GM18526 (cell line): ENCODE measurements around the gene KANSL1.

Experiments
- POLR2A ChIP-seq: IDR thresholded peaks from 3 replicates; pipeline ENCODE4 v1.6.1; 2011; ENCODE audit not compliant: insufficient read length; ENCODE audit errors: extremely low read depth

Gene KANSL1

GRCh38 chr17:45998987-45999899 is 194.0 kb downstream of the KANSL1 start, which contains the start of gene STH:
Gene STH (plus strand): TSS chr17:45999250. CDS start chr17:45999280, 30 bp downstream.
- TF ChIP-seq POLR2A: no peak

- TF ChIP-seq POLR2A: no peak
These were observed 195.6 kb downstream of the KANSL1 start for GRCh38 chr17:45997624-45998023.

DNA sequence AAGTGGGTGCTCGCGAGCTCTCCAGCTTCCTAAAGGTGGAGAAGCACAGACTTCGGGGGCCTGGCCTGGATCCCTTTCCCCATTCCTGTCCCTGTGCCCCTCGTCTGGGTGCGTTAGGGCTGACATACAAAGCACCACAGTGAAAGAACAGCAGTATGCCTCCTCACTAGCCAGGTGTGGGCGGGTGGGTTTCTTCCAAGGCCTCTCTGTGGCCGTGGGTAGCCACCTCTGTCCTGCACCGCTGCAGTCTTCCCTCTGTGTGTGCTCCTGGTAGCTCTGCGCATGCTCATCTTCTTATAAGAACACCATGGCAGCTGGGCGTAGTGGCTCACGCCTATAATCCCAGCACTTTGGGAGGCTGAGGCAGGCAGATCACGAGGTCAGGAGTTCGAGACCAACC is 196.1 kb downstream of the KANSL1 start:
- no peak for TF ChIP-seq POLR2A

- no peak for TF ChIP-seq POLR2A
These were observed 196.8 kb downstream of the KANSL1 start for GRCh38 chr17:45996282-45996937.

- TF ChIP-seq POLR2A: no peak
These were observed 197.5 kb downstream of the KANSL1 start for GRCh38 chr17:45995627-45996270.

- TF ChIP-seq POLR2A: no peak
These were observed 198.2 kb downstream of the KANSL1 start for GRCh38 chr17:45994987-45995386.

DNA sequence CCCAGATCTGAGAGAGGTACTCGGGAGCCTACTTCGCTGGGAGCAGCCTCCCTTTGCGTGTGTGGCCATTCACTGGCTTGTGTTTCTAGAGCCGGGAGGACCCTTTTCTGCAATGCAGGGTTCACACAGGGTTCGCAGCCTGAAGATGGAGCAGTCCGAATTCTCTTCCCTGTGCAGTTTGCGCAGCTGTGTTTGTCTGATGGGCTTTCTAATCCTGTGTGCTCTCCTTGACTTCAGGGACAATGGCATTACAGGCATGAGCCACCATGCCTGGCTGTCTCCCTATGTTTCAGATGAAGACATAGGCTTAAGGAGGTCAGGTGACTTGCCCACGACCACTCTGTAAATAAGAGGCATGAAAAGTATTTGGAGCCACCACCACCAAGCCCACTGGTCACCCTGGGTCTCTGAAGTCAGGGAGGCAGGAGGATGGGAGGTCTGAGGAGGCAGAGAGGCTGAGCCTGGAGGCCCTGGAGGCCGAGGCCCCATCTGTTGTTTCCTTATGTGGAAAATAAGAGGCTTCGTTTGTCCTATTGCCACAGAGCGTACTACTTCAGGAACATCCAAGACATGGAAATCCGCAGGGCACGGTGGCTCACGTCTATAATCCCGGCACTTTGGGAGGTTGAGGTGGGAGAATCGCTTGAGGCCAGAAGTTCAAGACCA is 199.1 kb downstream of the KANSL1 start:
- no peak for TF ChIP-seq POLR2A

DNA sequence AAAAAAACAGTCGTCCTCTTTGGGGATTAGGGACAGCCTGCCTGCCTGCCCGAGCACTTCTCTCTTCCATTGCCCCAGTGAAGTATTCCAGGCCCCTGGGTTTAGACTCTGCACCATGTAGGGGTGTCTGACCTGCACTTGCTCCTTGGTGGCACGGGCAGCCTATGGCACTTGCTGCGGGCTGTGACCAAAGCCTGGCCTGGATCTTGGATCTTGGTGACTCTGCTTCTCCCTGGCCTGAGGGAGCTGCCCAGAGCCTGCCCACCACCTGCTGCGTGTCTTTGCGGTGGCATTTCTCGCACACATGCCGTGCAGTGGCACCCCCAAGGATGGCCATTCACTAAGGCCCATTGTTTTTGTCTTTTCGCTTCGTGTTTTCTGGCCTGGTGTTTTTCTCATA is 200.3 kb downstream of the KANSL1 start:
- TF ChIP-seq POLR2A: no peak

- TF ChIP-seq POLR2A: no peak
These were observed 201.1 kb downstream of the KANSL1 start for GRCh38 chr17:45992175-45992574.

- TF ChIP-seq POLR2A: no peak
These were observed 201.9 kb downstream of the KANSL1 start for GRCh38 chr17:45991341-45991740.

GRCh38 chr17:45990886-45991285 is 202.3 kb downstream of the KANSL1 start:
- TF ChIP-seq POLR2A: no peak

- TF ChIP-seq POLR2A: no peak
These were observed 203.5 kb downstream of the KANSL1 start for GRCh38 chr17:45989759-45990158.

DNA sequence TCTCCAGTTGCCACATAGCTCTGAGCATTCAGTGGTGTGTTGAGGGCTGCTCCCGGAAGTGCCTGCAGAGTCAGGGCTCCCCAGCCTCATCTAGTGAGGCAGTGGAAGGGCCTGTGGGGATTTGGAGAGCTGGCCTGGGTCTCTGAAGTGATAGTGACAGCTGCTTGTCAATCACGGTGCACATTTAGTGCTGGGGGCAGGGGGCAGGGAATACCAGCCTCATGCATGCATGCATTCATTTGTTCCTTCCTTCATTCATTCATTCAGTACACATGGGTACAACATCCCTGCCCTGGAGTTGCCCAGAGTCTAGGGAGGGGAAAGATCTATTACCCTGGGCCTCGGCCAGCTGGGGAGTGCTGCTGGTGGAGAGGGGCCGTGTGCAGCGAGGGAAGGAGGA is 205.5 kb downstream of the KANSL1 start:
- no peak for TF ChIP-seq POLR2A

GRCh38 chr17:45986056-45986455 is 207.2 kb downstream of the KANSL1 start:
- no peak for TF ChIP-seq POLR2A

GRCh38 chr17:45985447-45985846 is 207.8 kb downstream of the KANSL1 start:
- no peak for TF ChIP-seq POLR2A
